Measurements from ENCODE around the gene CDC42BPA. TPM values are rescaled to one million over a fixed set of nuclear protein-coding genes. Genes with fewer than 3 reads are reported as not detected.

The CDC42BPA gene
- total and polyA plus RNA-seq, 2 of the 8 experiments (the other 6 are each of a cell fraction or from before 2014, with no cell fraction given) = 7.1 to 28.5 TPM

DNA sequence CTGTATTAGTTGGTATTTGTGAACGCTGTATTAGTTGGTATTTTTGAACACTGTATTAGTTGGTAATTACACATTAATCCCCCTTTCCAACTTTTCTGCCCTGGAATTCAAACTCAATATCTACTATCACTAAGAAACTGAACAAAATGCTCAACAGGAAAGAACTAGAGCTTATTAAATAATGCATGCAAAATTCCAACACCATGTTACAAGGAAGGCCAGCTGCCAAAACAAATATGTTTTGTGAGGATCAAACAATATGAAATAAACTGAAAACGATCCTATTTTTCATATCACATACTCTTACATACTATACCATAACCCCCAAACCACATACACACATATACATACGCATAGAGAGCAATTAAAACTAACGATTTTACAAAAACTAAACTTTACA is 104.9 kb downstream of the CDC42BPA start:
- Histone ChIP-seq H3K4me2 (ENCODE audit: insufficient read depth in 1 of 2, low read depth in 2 of 2, low read length in 2 of 2) (no peak overlapping the region), H4K5ac (ENCODE audit: insufficient read length, low read depth, low read length) (no peak overlapping the region), H3K27me3 (replicated peaks in 1 of 4; ENCODE audit: control insufficient read depth in 3 of 4, extremely low read depth in 1 of 4, insufficient read depth in 3 of 4, low read length in 3 of 4) (no peaks in the 10 kb centered on the region), H3K9ac (replicated peaks in 1 of 4; ENCODE audit: extremely low read depth in 1 of 4, low read depth in 3 of 4, low read length in 3 of 4) (no peak overlapping the region), H3K18ac (ENCODE audit: extremely low read depth, low read length) (no peak overlapping the region), H2BK20ac (ENCODE audit: low read length) (no peak overlapping the region), H4K8ac (ENCODE audit: extremely low read depth, insufficient read depth, low read length) (no peak overlapping the region), H2BK120ac (replicated peaks; ENCODE audit: low read depth, low read length) (no peak overlapping the region), H3K23ac (ENCODE audit: insufficient read length) (no peak overlapping the region), H3K4me3 (ENCODE audit: extremely low read depth in 1 of 4, insufficient read depth in 2 of 4, low read depth in 3 of 4, low read length in 4 of 4) (no peak overlapping the region), H3K56ac (replicated peaks; ENCODE audit: insufficient read length, low read depth, low read length) (no peak overlapping the region), H3K79me2 (ENCODE audit: control insufficient read depth in 1 of 2, insufficient read depth in 2 of 2, low read length in 2 of 2) (no peaks in the 10 kb centered on the region), H4K91ac (replicated peaks; ENCODE audit: insufficient read length, low read length) (no peak overlapping the region), H2AK5ac (ENCODE audit: low read depth, low read length) (no peak overlapping the region), H3K4me1 (replicated peaks in 1 of 4; ENCODE audit: control insufficient read depth in 3 of 4, insufficient read depth in 4 of 4, low read length in 3 of 4) (no peaks in the 10 kb centered on the region), H2BK5ac (ENCODE audit: low read depth, low read length) (no peak overlapping the region), H3K9me3 (ENCODE audit: insufficient read depth in 2 of 2, low read depth in 1 of 2, low read length in 1 of 2) (no peaks in the 10 kb centered on the region), H3K23me2 (ENCODE audit: low read depth, low read length) (no peaks in the 10 kb centered on the region), H2AFZ (ENCODE audit: low read length) (no peak overlapping the region), H3K79me1 (ENCODE audit: low read depth, low read length) (no peaks in the 10 kb centered on the region), H3K27ac (ENCODE audit: low read depth, low read length) (no peak overlapping the region), H4K20me1 (replicated peaks in 1 of 2; ENCODE audit: control insufficient read depth in 1 of 2, insufficient read depth in 2 of 2, low read length in 2 of 2) (no peaks in the 10 kb centered on the region), H2BK15ac (ENCODE audit: low read length) (no peak overlapping the region), H2BK12ac (ENCODE audit: low read depth, low read length) (no peak overlapping the region), H3K4ac (replicated peaks; ENCODE audit: insufficient read length, low read depth, low read length) (no peak overlapping the region), H3K14ac (ENCODE audit: insufficient read length) (no peak overlapping the region), H3K36me3 (ENCODE audit: control insufficient read depth in 2 of 4, insufficient read depth in 4 of 4, low read length in 3 of 4) (peaks cover 0 to 2% (median 0%) of the 10 kb centered on the region in 4 experiments; a peak in 1 of 8 replicates)
- TF ChIP-seq TAF1 (IDR thresholded peaks at IDR 0.05; ENCODE audit: low read depth, low read length) (no peak), RNF2 (IDR thresholded peaks at IDR 0.05; ENCODE audit: borderline replicate concordance, low read depth, low read length, missing control alignments, poor library complexity, severe bottlenecking) (no peak), FOSL1 (IDR thresholded peaks at IDR 0.05; ENCODE audit: insufficient read depth, low read depth, low read length) (no peak), TCF12 (IDR thresholded peaks at IDR 0.05; ENCODE audit: low read depth, low read length) (no peak), POU5F1 (IDR thresholded peaks at IDR 0.05; ENCODE audit: low read depth, low read length) (no peak), MAFK (IDR thresholded peaks at IDR 0.05; ENCODE audit: low read depth, low read length) (no peak), CBX8 (IDR thresholded peaks at IDR 0.05; ENCODE audit: borderline replicate concordance, low read depth, low read length) (no peak), GTF2F1 (IDR thresholded peaks at IDR 0.05; ENCODE audit: borderline replicate concordance, low read depth, low read length) (no peak), HDAC2 (IDR thresholded peaks at IDR 0.05; ENCODE audit: borderline replicate concordance in 1 of 2, low read depth in 2 of 2, low read length in 2 of 2) (no peak), RFX5 (IDR thresholded peaks at IDR 0.05; ENCODE audit: borderline replicate concordance, low read depth, low read length) (no peak), BRCA1 (IDR thresholded peaks at IDR 0.05; ENCODE audit: low read depth, low read length) (no peak)
- TF ChIP-seq, protein P1, sequence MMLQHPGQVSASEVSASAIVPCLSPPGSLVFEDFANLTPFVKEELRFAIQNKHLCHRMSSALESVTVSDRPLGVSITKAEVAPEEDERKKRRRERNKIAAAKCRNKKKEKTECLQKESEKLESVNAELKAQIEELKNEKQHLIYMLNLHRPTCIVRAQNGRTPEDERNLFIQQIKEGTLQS (IDR thresholded peaks at IDR 0.05; ENCODE audit: insufficient read depth, low read depth, low read length) = no peak
- FAIRE-seq = no peak
- no peak for DNase-seq (ENCODE audit: low read depth in 1 of 2, low spot score in 2 of 2)
- 89 to 100% methylated on average over 2 to 4 of the region's 4 CpGs for WGBS, 2 experiments (ENCODE audit: extremely low coverage in 1 of 2, insufficient coverage in 1 of 2, insufficient read length in 1 of 2, insufficient replicate concordance in 2 of 2, low coverage in 1 of 2, low lambda C conversion rate in 2 of 2, missing lambda C conversion rate in 1 of 2)
- ChIA-PET CTCF (ENCODE audit: partially characterized antibody) (interaction anchor here (0.6 kb wide), 1 partner anchor 602 kb away, joined by 3 read pairs; the partner anchor contains the start of gene PRSS38), POLR2A (ENCODE audit: partially characterized antibody) (no interaction called here)

Data from H1 (cell line).